ENCODE results near the gene ADGRG1.

Gene ADGRG1

GRCh38 chr16:57648581-57649442 lies 20.4 kb downstream of the ADGRG1 start:
- in situ Hi-C loops (cut with MboI; ENCODE audit: low sequenced_read_pairs) = no loop called here

GRCh38 chr16:57649443-57649751 lies 21.0 kb downstream of the ADGRG1 start:
- in situ Hi-C loops (cut with MboI; ENCODE audit: low sequenced_read_pairs) = no loop called here

- in situ Hi-C loops (cut with MboI; ENCODE audit: low sequenced_read_pairs) = no loop called here
Measured at GRCh38 chr16:57649846-57650245, 21.4 kb downstream of the ADGRG1 start.

GRCh38 chr16:57651344-57652333 lies 23.2 kb downstream of the ADGRG1 start:
- in situ Hi-C loops (cut with MboI; ENCODE audit: low sequenced_read_pairs) = no loop called here

GRCh38 chr16:57652695-57653471 lies 24.5 kb downstream of the ADGRG1 start:
- in situ Hi-C loops (cut with MboI; ENCODE audit: low sequenced_read_pairs) = no loop called here

GRCh38 chr16:57653936-57654335 lies 25.5 kb downstream of the ADGRG1 start:
- in situ Hi-C loops (cut with MboI; ENCODE audit: low sequenced_read_pairs) = no loop called here

- in situ Hi-C loops (cut with MboI; ENCODE audit: low sequenced_read_pairs) = no loop called here
Measured at GRCh38 chr16:57656342-57656955, 28.0 kb downstream of the ADGRG1 start.

GRCh38 chr16:57657228-57657627 lies 28.8 kb downstream of the ADGRG1 start:
- in situ Hi-C loops (cut with MboI; ENCODE audit: low sequenced_read_pairs) = no loop called here

GRCh38 chr16:57658130-57658877 lies 29.9 kb downstream of the ADGRG1 start:
- in situ Hi-C loops (cut with MboI; ENCODE audit: low sequenced_read_pairs) = no loop called here

- in situ Hi-C loops (cut with MboI; ENCODE audit: low sequenced_read_pairs) = no loop called here
Measured at GRCh38 chr16:57658878-57659674, 30.6 kb downstream of the ADGRG1 start.

- in situ Hi-C loops (cut with MboI; ENCODE audit: low sequenced_read_pairs) = no loop called here
Measured at GRCh38 chr16:57660715-57661463, 32.5 kb downstream of the ADGRG1 start.

GRCh38 chr16:57661510-57661909 lies 33.1 kb downstream of the ADGRG1 start:
- in situ Hi-C loops (cut with MboI; ENCODE audit: low sequenced_read_pairs) = no loop called here

- in situ Hi-C loops (cut with MboI; ENCODE audit: low sequenced_read_pairs) = no loop called here
Measured at GRCh38 chr16:57661936-57662906, 33.8 kb downstream of the ADGRG1 start.

GRCh38 chr16:57663436-57663835 lies 35.0 kb downstream of the ADGRG1 start:
- in situ Hi-C loops (cut with MboI; ENCODE audit: low sequenced_read_pairs) = no loop called here

GRCh38 chr16:57663917-57664661 lies 35.7 kb downstream of the ADGRG1 start:
- in situ Hi-C loops (cut with MboI; ENCODE audit: low sequenced_read_pairs) = no loop called here

- in situ Hi-C loops (cut with MboI; ENCODE audit: low sequenced_read_pairs) = no loop called here
Measured at GRCh38 chr16:57664662-57665025, 36.2 kb downstream of the ADGRG1 start.

- in situ Hi-C loops (cut with MboI; ENCODE audit: low sequenced_read_pairs) = no loop called here
Measured at GRCh38 chr16:57665541-57665940, 37.1 kb downstream of the ADGRG1 start.
